Adipose tissue (tissue), 3 donors: ENCODE measurements around the gene ERAL1. TPM values are rescaled to one million over a fixed set of nuclear protein-coding genes. Genes with fewer than 3 reads are reported as not detected.
"Not testable (repeated sequence)": the region's sequence is repeated elsewhere in the genome, so short reads cannot be mapped to it uniquely, and the experiment has no call there.

Source experiments
- H3K27ac ChIP-seq: one replicate; pipeline ENCODE4 v1.5.1; 2013; ENCODE audit warnings: low read depth, low read length
- WGBS, 3 donors: extraction: QIAGEN DNeasy Blood & Tissue Kit; methylation state at CpG; one replicate each; pipeline ENCODE4 v1.1.7; 2013; 5-methylcytosine and 5-hydroxymethylcytosine counted together
- polyA plus RNA-seq, 3 donors: library from polyadenylated mRNA; stranded (reverse); fragments of 200-250 nt; gene quantifications; one replicate each; pipeline ENCODE4 v1.2.3, GENCODE V29; 2013
- donor health status: healthy with polysubstance abuse.
- donor health status: Bipolar disorder and iron deficiency.
- donor health status: healthy.

Gene ERAL1
- polyA plus RNA-seq, 3 donors, result 22.8 to 40.5 (median 34.1) TPM

GRCh38 chr17:28873839-28874238, 19.0 kb downstream of the ERAL1 start:
- 89 to 93% (median 91%) methylated on average over 7 of the region's 7 CpGs for WGBS, 3 donors
- H3K27ac ChIP-seq, result no peak overlapping the region

- 79 to 94% (median 87%) methylated on average over 3 of the region's 3 CpGs for WGBS, 3 donors
- no peak overlapping the region for H3K27ac ChIP-seq
Observed at GRCh38 chr17:28874750-28875149, 19.9 kb downstream of the ERAL1 start.

- no peak overlapping the region for H3K27ac ChIP-seq
- 48 to 69% (median 52%) methylated on average over 1 of the region's 1 CpG for WGBS, 3 donors
Observed at GRCh38 chr17:28875848-28876550, 21.2 kb downstream of the ERAL1 start.

- WGBS, 3 donors, result 91 to 94% (median 93%) methylated on average over 6 of the region's 6 CpGs
- not testable (repeated sequence) for H3K27ac ChIP-seq
Observed at GRCh38 chr17:28877150-28877711, 22.4 kb downstream of the ERAL1 start.

- WGBS, 3 donors, result 87 to 95% (median 87%) methylated on average over 2 of the region's 2 CpGs
- no peak overlapping the region for H3K27ac ChIP-seq
Observed at GRCh38 chr17:28878158-28878910, 23.5 kb downstream of the ERAL1 start.

GRCh38 chr17:28878981-28879380, 24.2 kb downstream of the ERAL1 start:
- H3K27ac ChIP-seq, result no peak overlapping the region
- WGBS, 3 donors, result 66 to 90% (median 79%) methylated on average over 4 of the region's 4 CpGs

GRCh38 chr17:28879886-28880571, 25.2 kb downstream of the ERAL1 start:
- 71 to 85% (median 83%) methylated on average over 9 of the region's 9 CpGs for WGBS, 3 donors

GRCh38 chr17:28880572-28880945, 25.7 kb downstream of the ERAL1 start:
- 87 to 90% (median 87%) methylated on average over 10 of the region's 10 CpGs for WGBS, 3 donors

More at GRCh38 chr17:28879886-28880571, 25.2 kb downstream of the ERAL1 start:
- H3K27ac ChIP-seq, result no peak overlapping the region

GRCh38 chr17:28881533-28882056, 26.8 kb downstream of the ERAL1 start:
- no peak overlapping the region for H3K27ac ChIP-seq
- 94 to 97% (median 97%) methylated on average over 16 to 17 of the region's 17 CpGs for WGBS, 3 donors

More at GRCh38 chr17:28880572-28880945, 25.7 kb downstream of the ERAL1 start:
- no peak overlapping the region for H3K27ac ChIP-seq

- WGBS, 3 donors, result 88 to 94% (median 92%) methylated on average over 18 of the region's 18 CpGs
Observed at GRCh38 chr17:28882154-28882895, 27.5 kb downstream of the ERAL1 start.

GRCh38 chr17:28883967-28884702, 29.3 kb downstream of the ERAL1 start:
- no peak overlapping the region for H3K27ac ChIP-seq
- WGBS, 3 donors, result 90 to 92% (median 92%) methylated on average over 27 of the region's 27 CpGs

More at GRCh38 chr17:28882154-28882895, 27.5 kb downstream of the ERAL1 start:
- no peak overlapping the region for H3K27ac ChIP-seq

- no peak overlapping the region for H3K27ac ChIP-seq
- 94 to 98% (median 95%) methylated on average over 4 of the region's 4 CpGs for WGBS, 3 donors
Observed at GRCh38 chr17:28885363-28885762, 30.5 kb downstream of the ERAL1 start.

- 84 to 87% (median 86%) methylated on average over 10 of the region's 10 CpGs for WGBS, 3 donors
- no peak overlapping the region for H3K27ac ChIP-seq
Observed at GRCh38 chr17:28885951-28886350, 31.1 kb downstream of the ERAL1 start.

GRCh38 chr17:28887871-28888471, 33.2 kb downstream of the ERAL1 start:
- WGBS, 3 donors, result 87 to 91% (median 87%) methylated on average over 12 of the region's 12 CpGs

GRCh38 chr17:28888832-28889231, 34.0 kb downstream of the ERAL1 start:
- WGBS, 3 donors, result 92 to 93% (median 93%) methylated on average over 7 of the region's 7 CpGs
- H3K27ac ChIP-seq, result no peak overlapping the region

More at GRCh38 chr17:28887871-28888471, 33.2 kb downstream of the ERAL1 start:
- H3K27ac ChIP-seq, result no peak overlapping the region

GRCh38 chr17:28889996-28890395, 35.2 kb downstream of the ERAL1 start:
- 57 to 90% (median 66%) methylated on average over 5 of the region's 5 CpGs for WGBS, 3 donors
- H3K27ac ChIP-seq, result no peak overlapping the region

GRCh38 chr17:28891201-28891600, 36.4 kb downstream of the ERAL1 start:
- H3K27ac ChIP-seq, result no peak overlapping the region
- WGBS, 3 donors, result 88 to 95% (median 90%) methylated on average over 1 of the region's 1 CpG
